GM21423 (cell line): ENCODE measurements around the gene PRDM15.
A peak's percentile ranks its signal among the peaks of the same experiment; 100 is the strongest.

ENCODE experiments used
- ATAC-seq: cut with Tn5 transposase; IDR thresholded peaks from one replicate; pipeline ENCODE4 v1.9.1; 2021; ENCODE audit warnings: mild to moderate bottlenecking, moderate library complexity; ENCODE audit not compliant: unreplicated experiment

Gene PRDM15

DNA sequence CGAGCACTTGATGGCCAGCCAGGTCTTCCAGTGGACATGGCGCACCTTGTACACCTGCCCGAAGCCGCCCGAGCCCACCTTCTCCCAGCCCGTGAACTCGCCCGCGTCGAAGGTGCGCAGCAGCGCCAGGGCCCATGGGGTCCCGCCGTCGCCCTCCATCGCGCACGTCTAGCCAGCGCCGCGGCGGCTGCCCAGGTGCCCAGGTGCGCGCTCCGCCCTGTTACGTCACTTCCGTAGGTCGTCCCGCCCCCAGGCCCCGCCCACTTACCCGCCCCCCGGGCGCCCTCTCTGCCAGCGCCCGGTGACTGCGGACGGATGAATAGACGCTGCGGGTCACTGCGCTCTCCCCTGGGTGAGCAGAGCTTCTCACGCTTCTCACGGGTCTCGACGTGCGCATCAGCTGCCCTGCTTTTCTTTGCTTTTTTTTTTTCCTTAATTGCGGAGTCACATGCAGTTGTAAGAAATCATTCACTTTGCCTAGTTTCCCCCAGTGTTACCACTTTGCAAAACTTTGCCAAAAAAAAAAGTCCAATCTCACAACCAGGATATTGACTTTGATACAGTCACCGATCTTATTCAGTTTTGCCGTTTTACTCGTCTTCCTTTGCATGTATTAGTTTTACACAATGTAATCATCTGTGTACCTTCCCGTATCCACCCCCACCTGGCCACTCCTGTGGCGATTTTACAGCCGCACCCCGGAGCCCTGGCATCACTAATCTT lies 112.1 kb downstream of the PRDM15 start, which contains the start of gene RIPK4:
Gene RIPK4, minus strand, starts transcription at position 170 of the 723 bp plus-strand sequence. Its CDS starts 11 bp downstream, at position 159.
- peak; percentile 52 for ATAC-seq

DNA sequence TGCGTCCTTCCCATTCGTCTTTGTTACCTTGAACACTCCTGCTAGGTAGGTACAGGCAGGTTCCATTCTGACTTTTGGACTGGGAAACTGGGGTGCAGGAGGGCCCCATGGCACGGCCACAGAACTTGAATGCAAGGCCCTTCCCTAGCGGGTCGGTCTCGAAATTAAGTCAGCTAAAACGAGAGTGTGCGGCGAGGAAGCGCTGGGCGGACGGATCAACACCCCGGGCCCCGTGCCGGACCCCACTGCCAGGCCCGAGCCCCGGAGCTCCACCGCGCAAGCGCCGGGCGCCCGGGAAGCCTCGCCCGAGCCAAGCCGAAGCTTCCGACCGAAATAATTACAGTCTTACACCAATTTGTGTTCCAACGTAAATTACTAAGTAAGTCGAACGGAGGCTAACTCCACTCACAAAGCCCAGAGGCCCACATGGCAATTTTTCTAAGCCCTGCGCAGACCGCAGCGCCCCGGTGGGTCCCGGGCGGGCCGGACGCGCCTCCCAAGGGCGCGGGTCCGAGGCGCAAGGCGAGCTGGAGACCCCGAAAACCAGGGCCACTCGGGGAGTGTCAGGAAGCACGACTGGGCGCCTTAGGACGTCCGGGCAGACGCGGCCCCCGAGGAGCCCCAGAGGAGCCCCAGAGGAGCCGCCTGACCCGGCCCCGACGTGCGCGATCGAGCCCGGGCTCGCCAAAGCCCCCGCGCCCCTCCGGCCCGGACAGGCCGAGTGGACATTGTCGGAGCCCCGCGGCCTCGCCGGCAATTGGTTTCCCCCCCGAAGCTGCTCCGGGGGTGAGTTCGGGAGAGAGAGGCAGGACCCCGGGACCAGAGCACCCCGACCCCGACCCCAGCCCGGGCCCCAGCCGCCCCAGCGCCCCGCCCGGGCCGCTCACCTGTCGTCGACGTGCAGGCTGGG lies 112.9 kb downstream of the PRDM15 start:
- ATAC-seq: no peak

DNA sequence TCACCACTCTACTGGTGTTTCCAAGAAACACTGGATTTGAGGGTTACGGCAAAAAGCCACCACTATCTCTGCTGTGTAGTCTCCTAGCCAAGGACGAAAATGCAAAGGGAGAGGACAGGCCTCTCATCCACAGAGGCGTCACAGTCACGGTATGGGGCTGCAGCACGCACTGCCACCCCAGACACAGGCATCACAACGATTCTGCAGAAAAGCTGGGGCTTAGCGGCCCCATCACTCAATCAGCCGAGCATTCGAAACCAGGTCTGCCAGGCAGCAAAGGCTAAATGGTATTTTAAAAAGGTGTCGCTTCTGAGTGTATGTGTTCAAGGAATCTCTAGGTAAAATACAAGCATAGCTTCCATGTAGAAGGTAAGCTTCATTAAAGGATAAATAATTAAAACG lies 113.7 kb downstream of the PRDM15 start:
- no peak for ATAC-seq

- no peak for ATAC-seq
These were observed 114.4 kb downstream of the PRDM15 start for GRCh38 chr21:41764558-41765419.

DNA sequence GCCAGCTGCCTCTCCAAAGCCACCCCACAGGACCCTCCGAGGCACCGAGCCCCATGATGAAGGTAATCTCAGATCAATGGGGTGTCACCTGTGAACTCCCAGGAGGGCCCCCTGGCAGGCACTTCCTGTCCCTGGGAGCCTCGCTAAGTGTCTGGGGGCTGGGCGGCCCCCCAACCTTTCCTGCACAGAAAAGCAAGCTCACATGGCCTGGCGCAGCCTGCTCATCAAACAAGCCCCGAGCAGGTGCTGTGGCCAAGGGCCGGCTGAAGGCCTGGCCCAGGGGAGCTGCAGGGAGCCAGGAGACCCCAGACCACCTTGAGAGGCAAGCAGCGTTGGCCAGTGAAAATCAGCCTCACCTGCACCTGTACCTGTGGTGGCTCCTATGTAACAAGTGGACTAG lies 115.1 kb downstream of the PRDM15 start:
- ATAC-seq: no peak

GRCh38 chr21:41763398-41763931 lies 115.7 kb downstream of the PRDM15 start:
- ATAC-seq: no peak

DNA sequence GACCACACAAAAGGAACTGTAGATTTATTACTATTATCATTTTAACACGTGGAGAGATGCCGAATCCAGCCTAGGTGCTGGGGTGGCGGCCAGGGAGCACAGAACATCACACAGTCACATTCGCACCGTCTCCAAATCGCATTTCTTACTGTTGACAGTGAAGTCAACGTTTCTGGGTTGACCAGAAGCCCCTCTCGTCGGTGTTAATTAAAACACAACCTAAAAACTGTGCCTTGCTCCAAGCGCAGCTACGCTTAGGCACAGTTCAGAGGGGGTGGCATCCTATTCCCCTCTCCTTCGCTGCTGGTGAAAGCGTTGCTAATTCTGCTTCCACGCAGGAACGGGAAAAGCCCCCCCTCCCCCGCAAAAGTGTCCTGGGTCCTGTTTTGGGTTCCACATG lies 116.4 kb downstream of the PRDM15 start:
- ATAC-seq: no peak

GRCh38 chr21:41761934-41762635 lies 117.1 kb downstream of the PRDM15 start:
- no peak for ATAC-seq

DNA sequence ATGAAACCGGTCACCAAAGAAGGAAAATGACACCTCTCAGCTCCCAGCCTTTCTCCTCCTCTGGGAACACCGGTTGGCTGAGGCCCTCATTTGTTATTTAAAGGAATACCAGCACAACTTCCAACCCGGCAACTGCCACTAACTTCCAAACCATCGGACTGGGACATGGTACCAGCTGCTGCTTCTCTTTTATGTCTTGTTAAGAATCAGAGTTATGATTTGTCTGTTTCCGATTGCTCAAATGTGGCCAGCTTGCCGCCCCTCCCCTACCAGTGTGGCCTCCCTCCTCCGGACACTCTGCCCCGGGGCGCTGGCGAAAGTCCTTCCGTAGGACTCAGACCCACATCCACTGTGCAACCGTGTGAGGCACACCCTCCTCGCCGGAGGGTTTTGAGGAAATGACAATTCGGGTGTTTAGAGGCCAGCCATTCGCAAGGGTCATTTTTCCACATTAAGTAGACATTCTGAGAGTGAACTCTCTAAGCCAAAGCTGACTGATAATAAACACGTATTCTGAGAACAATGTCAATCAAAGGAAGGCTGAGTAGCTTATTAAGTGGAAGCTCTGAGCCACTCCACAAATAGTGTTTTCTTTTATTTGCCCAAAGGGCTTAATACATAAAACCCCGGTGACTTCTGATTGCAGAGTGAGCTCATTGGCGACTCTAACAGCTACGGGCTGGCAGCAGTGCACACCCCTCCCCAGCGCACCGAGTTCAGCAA lies 117.8 kb downstream of the PRDM15 start:
- ATAC-seq: no peak

GRCh38 chr21:41760411-41760810 lies 118.7 kb downstream of the PRDM15 start:
- ATAC-seq: no peak

- no peak for ATAC-seq
These were observed 119.2 kb downstream of the PRDM15 start for GRCh38 chr21:41759926-41760325.

DNA sequence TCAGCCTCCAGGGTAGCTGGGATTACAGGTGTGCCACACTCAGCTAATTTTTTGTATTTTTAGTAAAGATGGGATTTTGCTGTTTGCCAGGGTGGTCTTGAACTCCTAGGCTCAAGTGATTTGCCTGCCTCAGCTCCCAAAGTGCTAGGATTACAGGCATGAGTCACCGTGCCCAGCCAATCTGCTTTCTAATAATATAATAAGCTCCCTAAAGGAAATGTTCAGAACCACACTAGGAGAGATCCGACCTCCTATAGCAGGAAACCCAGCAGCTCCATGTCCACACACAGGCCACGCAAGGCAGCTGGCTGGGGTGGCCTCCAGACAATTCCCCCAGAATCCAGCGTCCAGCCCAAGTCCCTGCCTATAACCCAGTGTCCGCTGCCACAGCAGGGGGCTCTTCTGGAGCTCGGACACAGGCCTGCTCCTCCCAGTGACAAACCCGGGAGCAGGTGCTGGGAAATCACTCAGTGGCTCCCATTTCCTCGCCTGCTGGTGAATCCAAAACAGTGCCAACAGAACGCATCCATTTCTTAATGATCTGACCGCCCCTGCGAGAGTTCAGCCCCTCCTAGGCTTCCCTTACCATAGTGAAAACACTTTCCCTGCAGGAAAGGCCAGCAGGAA lies 119.8 kb downstream of the PRDM15 start:
- ATAC-seq: no peak

GRCh38 chr21:41758550-41758949 lies 120.6 kb downstream of the PRDM15 start:
- no peak for ATAC-seq

DNA sequence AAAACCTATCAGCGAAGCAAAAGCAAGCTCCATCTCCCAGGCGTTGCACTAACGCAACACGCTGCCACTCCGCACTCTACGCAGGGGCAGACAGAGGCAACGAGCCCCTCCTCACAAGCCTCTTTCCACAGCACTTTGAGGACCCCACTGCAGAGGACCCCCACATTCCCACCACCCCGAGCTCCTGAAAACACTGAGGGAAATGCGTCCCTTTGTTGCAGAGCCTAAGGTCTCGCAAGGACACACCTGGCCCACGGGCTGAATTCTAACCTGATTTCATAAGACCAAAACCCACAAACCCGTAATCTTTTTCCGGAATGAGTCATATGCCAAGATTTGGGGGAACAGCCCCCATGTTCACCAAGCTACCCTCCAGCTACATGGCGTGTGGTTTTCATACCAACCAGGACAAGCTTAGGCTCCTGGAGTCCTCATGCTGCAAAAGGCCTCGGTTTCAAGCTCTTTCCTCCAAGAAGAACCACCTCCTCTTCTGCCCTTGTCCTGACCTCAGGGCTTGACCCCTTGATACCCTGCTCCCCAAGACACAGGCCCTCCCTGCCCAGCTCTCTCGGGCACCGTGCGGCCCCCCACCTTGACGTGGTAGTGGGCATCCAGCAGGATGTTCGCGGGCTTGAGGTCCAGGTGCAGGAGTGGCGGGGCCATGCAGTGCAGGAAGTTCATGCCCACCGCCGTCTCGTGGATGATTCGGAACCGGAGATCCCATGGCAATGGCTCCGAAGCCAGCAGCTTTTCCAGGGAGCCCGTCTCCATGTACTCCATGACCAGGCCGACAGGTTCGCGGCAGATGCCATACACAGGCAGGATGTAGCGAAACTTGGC lies 123.0 kb downstream of the PRDM15 start:
- no peak for ATAC-seq

DNA sequence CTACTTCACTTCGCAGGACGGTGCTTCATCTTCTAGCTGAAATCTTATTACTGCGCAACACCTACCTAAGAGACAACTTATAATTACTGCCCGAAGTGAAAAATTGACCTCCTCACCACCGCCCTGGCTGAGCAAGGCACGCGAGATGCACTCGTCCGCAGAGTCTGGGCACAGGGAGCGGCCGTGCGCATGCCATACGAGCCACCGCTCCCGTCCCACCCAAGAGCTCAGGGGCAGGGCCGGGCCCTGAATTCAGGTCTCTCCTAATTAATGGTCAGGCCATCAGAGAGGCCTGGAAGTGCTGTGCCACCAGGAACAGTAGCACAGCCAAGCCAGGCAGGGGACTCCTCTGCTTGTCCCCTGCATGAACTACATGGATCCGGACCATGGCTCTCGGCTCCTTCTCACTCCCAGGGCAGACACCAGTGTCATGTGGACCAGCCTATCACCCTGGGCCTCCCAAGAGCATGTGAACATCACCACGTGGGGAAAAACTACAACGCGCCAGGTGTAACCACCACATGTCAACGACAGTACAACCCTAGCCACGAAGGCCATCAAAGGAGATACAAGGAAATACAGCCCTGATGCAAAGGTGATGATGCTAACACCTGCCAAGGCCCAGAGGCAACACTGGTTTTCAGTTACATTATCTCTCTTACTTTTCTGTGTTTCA lies 123.7 kb downstream of the PRDM15 start:
- ATAC-seq: no peak

- no peak for ATAC-seq
These were observed 124.7 kb downstream of the PRDM15 start for GRCh38 chr21:41754479-41754891.
